Measurements from ENCODE around the gene SDCCAG8. TPM values are rescaled to one million over a fixed set of nuclear protein-coding genes. Genes with fewer than 3 reads are reported as not detected.

SDCCAG8 gene
- total RNA-seq, 1 donor from 2014 or later, result 24.5 TPM

- H3K36me3 Mint-ChIP-seq (ENCODE audit: low read depth, unreplicated experiment), result peaks cover 5% of the 10 kb centered on the region
- Histone ChIP-seq H4K20me1 (ENCODE audit: insufficient read depth, low read length) (no peaks in the 10 kb centered on the region), H3K9ac (ENCODE audit: low read length) (no peak overlapping the region), H3K4me2 (ENCODE audit: low read length) (no peak overlapping the region), H3K9me3 (ENCODE audit: insufficient read depth, low read depth, low read length) (no peaks in the 10 kb centered on the region), H2AFZ (ENCODE audit: low read depth, low read length) (no peak overlapping the region), H3K79me2 (ENCODE audit: insufficient read depth, low read length) (no peaks in the 10 kb centered on the region), H3K27ac (ENCODE audit: low read depth, low read length) (no peak overlapping the region), H3K27me3 (ENCODE audit: insufficient read depth, low read length) (no peaks in the 10 kb centered on the region), H3K4me1 (ENCODE audit: insufficient read depth, low read length) (peaks cover 6% of the 10 kb centered on the region), H3K36me3 (ENCODE audit: insufficient read depth, low read length) (no peaks in the 10 kb centered on the region), H3K4me3 (ENCODE audit: insufficient read depth, low read depth, low read length) (no peak overlapping the region)
- no peaks in the 10 kb centered on the region for H3K27me3 Mint-ChIP-seq (ENCODE audit: low read depth, unreplicated experiment)
- H3K4me3 Mint-ChIP-seq (ENCODE audit: unreplicated experiment), result no peak overlapping the region
- peaks cover 10% of the 10 kb centered on the region for H3K4me1 Mint-ChIP-seq (ENCODE audit: low read depth, unreplicated experiment)
- no peak for FAIRE-seq
- no peak for TF ChIP-seq EZH2 (IDR thresholded peaks at IDR 0.05; ENCODE audit: insufficient read depth, low read length)
- TF ChIP-seq CTCF (IDR thresholded peaks at IDR 0.05; ENCODE audit: insufficient read depth, low read depth, low read length), result no peak
- DNase-seq (ENCODE audit: low read depth), result no peak
- H3K27ac Mint-ChIP-seq (ENCODE audit: unreplicated experiment), result no peak overlapping the region
- peaks cover 1% of the 10 kb centered on the region for H3K9me3 Mint-ChIP-seq (ENCODE audit: unreplicated experiment)
Observed at GRCh38 chr1:243529512-243529911, 273.7 kb downstream of the SDCCAG8 start.

GRCh38 chr1:243535014-243535413 lies 279.2 kb downstream of the SDCCAG8 start:
- H2AFZ ChIP-seq (ENCODE audit: low read depth, low read length), result no peak overlapping the region
- no peak overlapping the region for H3K4me2 ChIP-seq (ENCODE audit: low read length)
- DNase-seq (ENCODE audit: low read depth) (no peak), FAIRE-seq (no peak)
- peaks cover 6% of the 10 kb centered on the region for H3K4me1 Mint-ChIP-seq (ENCODE audit: low read depth, unreplicated experiment)
- H3K9me3 Mint-ChIP-seq (ENCODE audit: unreplicated experiment), result no peaks in the 10 kb centered on the region
- no peaks in the 10 kb centered on the region for H3K36me3 Mint-ChIP-seq (ENCODE audit: low read depth, unreplicated experiment)
- no peaks in the 10 kb centered on the region for H3K4me1 ChIP-seq (ENCODE audit: insufficient read depth, low read length)
- H3K27ac ChIP-seq (ENCODE audit: low read depth, low read length), result no peak overlapping the region
- H3K4me3 Mint-ChIP-seq (ENCODE audit: unreplicated experiment), result no peak overlapping the region
- no peaks in the 10 kb centered on the region for H3K79me2 ChIP-seq (ENCODE audit: insufficient read depth, low read length)
- no peaks in the 10 kb centered on the region for H3K9me3 ChIP-seq (ENCODE audit: insufficient read depth, low read depth, low read length)
- no peak overlapping the region for H3K4me3 ChIP-seq (ENCODE audit: insufficient read depth, low read depth, low read length)
- no peaks in the 10 kb centered on the region for H4K20me1 ChIP-seq (ENCODE audit: insufficient read depth, low read length)
- H3K36me3 ChIP-seq (ENCODE audit: insufficient read depth, low read length), result no peaks in the 10 kb centered on the region
- no peaks in the 10 kb centered on the region for H3K27me3 Mint-ChIP-seq (ENCODE audit: low read depth, unreplicated experiment)
- H3K9ac ChIP-seq (ENCODE audit: low read length), result no peak overlapping the region
- no peaks in the 10 kb centered on the region for H3K27me3 ChIP-seq (ENCODE audit: insufficient read depth, low read length)
- no peak overlapping the region for H3K27ac Mint-ChIP-seq (ENCODE audit: unreplicated experiment)
- TF ChIP-seq CTCF (IDR thresholded peaks at IDR 0.05; ENCODE audit: insufficient read depth, low read depth, low read length) (no peak), EZH2 (IDR thresholded peaks at IDR 0.05; ENCODE audit: insufficient read depth, low read length) (no peak)

- Histone ChIP-seq H3K79me2 (ENCODE audit: insufficient read depth, low read length) (no peaks in the 10 kb centered on the region), H3K4me2 (ENCODE audit: low read length) (no peak overlapping the region), H3K27ac (ENCODE audit: low read depth, low read length) (no peak overlapping the region), H4K20me1 (ENCODE audit: insufficient read depth, low read length) (no peaks in the 10 kb centered on the region), H3K27me3 (ENCODE audit: insufficient read depth, low read length) (no peaks in the 10 kb centered on the region), H3K4me3 (ENCODE audit: insufficient read depth, low read depth, low read length) (no peak overlapping the region), H3K9ac (ENCODE audit: low read length) (no peak overlapping the region), H3K4me1 (ENCODE audit: insufficient read depth, low read length) (no peaks in the 10 kb centered on the region), H3K9me3 (ENCODE audit: insufficient read depth, low read depth, low read length) (no peaks in the 10 kb centered on the region), H2AFZ (ENCODE audit: low read depth, low read length) (no peak overlapping the region), H3K36me3 (ENCODE audit: insufficient read depth, low read length) (no peaks in the 10 kb centered on the region)
- no peak overlapping the region for H3K4me3 Mint-ChIP-seq (ENCODE audit: unreplicated experiment)
- TF ChIP-seq EZH2 (IDR thresholded peaks at IDR 0.05; ENCODE audit: insufficient read depth, low read length) (no peak), CTCF (IDR thresholded peaks at IDR 0.05; ENCODE audit: insufficient read depth, low read depth, low read length) (no peak)
- DNase-seq (ENCODE audit: low read depth) (peak; percentile 17), FAIRE-seq (peak; percentile 37)
- H3K4me1 Mint-ChIP-seq (ENCODE audit: low read depth, unreplicated experiment), result peaks cover 4% of the 10 kb centered on the region
- peaks cover 3% of the 10 kb centered on the region for H3K36me3 Mint-ChIP-seq (ENCODE audit: low read depth, unreplicated experiment)
- no peak overlapping the region for H3K27ac Mint-ChIP-seq (ENCODE audit: unreplicated experiment)
- H3K9me3 Mint-ChIP-seq (ENCODE audit: unreplicated experiment), result no peaks in the 10 kb centered on the region
- no peaks in the 10 kb centered on the region for H3K27me3 Mint-ChIP-seq (ENCODE audit: low read depth, unreplicated experiment)
Observed at GRCh38 chr1:243539636-243540035, 283.8 kb downstream of the SDCCAG8 start.

Measured in astrocyte (in vitro differentiated cells and primary cell).